ENCODE measurements around the gene SEMA7A.

The SEMA7A gene

GRCh38 chr15:74451861-74452835 is 18.4 kb upstream of the SEMA7A start:
- no peak for DNase-seq

GRCh38 chr15:74451322-74451721 is 17.6 kb upstream of the SEMA7A start:
- DNase-seq, result no peak

GRCh38 chr15:74449643-74450205 is 16.0 kb upstream of the SEMA7A start:
- DNase-seq, result no peak

- DNase-seq, result no peak
Measured at GRCh38 chr15:74449095-74449494, 15.3 kb upstream of the SEMA7A start.

- DNase-seq, result no peak
Measured at GRCh38 chr15:74445816-74446763, 12.3 kb upstream of the SEMA7A start.

GRCh38 chr15:74444106-74445062 is 10.6 kb upstream of the SEMA7A start:
- DNase-seq, result no peak

- DNase-seq, result no peak
Measured at GRCh38 chr15:74443100-74443909, 9.5 kb upstream of the SEMA7A start.

- DNase-seq, result no peak
Measured at GRCh38 chr15:74442604-74443003, 8.8 kb upstream of the SEMA7A start.

- no peak for DNase-seq
Measured at GRCh38 chr15:74442063-74442462, 8.3 kb upstream of the SEMA7A start.

- no peak for DNase-seq
Measured at GRCh38 chr15:74441248-74441941, 7.6 kb upstream of the SEMA7A start.

- peak; percentile 90 for DNase-seq
Measured at GRCh38 chr15:74438721-74439316, 5.1 kb upstream of the SEMA7A start.

- no peak for DNase-seq
Measured at GRCh38 chr15:74438206-74438605, 4.4 kb upstream of the SEMA7A start.

GRCh38 chr15:74434263-74435136 is 742 bp upstream of the SEMA7A start:
- DNase-seq, result no peak

- no peak for DNase-seq
Measured at GRCh38 chr15:74432968-74433591, 678 bp downstream of the SEMA7A start.

GRCh38 chr15:74432271-74432967 is 1.3 kb downstream of the SEMA7A start:
- DNase-seq, result peak; percentile 68

- no peak for DNase-seq
Measured at GRCh38 chr15:74431645-74432044, 2.1 kb downstream of the SEMA7A start.

GRCh38 chr15:74431116-74431515 is 2.6 kb downstream of the SEMA7A start:
- no peak for DNase-seq

- no peak for DNase-seq
Measured at GRCh38 chr15:74430510-74430951, 3.2 kb downstream of the SEMA7A start.

Data from activated CD8-positive, alpha-beta memory T cell treated with anti-CD3 and anti-CD28 coated beads for 24 hours (primary cell).